ENCODE measurements around the gene CLDN15. TPM values are rescaled to one million over a fixed set of nuclear protein-coding genes. Genes with fewer than 3 reads are reported as not detected.
A peak's percentile ranks its signal among the peaks of the same experiment; 100 is the strongest.
"Not testable (repeated sequence)": the region's sequence is repeated elsewhere in the genome, so short reads cannot be mapped to it uniquely, and the experiment has no call there.

CLDN15 gene
- total RNA-seq, 1 experiment from 2014 or later: 6.4 TPM

GRCh38 chr7:101253199-101253598 is 15.6 kb upstream of the CLDN15 start:
- H3K4me3 ChIP-seq; DNase-seq; H3K4me1 ChIP-seq; H3K27ac ChIP-seq; H3K27me3 ChIP-seq; H3K9me3 ChIP-seq (replicated peaks); H3K36me3 ChIP-seq: not testable (repeated sequence)

DNA sequence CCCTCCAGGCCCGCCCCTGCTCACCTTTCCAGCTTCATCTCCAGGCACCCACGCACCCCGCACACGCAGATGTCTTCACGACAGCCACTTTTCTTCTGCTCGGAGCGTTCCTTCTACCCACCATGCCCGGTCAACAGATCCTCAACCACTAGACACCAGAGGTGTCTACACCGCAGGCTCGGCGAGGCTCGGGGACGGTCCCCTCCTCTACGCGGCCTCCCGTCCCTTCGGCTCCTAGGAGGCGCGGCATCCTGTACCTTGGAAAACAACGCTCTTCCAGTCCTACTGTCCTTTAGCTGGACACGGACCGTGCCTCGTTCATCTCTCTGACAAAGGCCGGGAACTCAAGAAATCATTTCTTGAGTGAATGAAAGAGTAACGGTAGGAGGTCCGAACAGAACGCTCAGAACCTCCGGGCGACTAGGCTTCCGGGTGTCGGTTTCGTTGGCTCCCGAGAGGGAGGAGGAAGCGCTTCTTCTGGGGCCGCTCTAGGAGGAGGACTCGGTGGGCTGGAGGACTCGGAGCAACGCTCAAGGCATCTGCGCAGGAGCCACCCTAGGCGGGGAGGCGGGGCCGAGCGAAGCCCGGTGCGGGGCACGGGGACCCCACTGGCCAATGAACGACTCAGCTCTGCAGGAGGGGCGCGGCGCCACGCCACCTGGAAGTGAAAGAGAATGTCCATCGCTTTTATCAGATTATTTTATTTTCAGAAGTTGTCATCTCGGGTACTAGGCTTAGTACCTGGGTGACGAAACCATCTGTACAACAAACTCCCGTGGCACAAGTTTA is 14.5 kb upstream of the CLDN15 start:
- Histone ChIP-seq H3K4me3 (peak overlapping the region; percentile 70), H3K4me1 (no peaks in the 10 kb centered on the region), H3K9me3 (replicated peaks) (no peaks in the 10 kb centered on the region), H3K27ac (peak overlapping the region; percentile 17; the same call in 1 of the 2 replicates), H3K36me3 (no peaks in the 10 kb centered on the region), H3K27me3 (peaks cover 3% of the 10 kb centered on the region; the same call in 1 of the 2 replicates)
- DNase-seq: peak; percentile 98 to 99

DNA sequence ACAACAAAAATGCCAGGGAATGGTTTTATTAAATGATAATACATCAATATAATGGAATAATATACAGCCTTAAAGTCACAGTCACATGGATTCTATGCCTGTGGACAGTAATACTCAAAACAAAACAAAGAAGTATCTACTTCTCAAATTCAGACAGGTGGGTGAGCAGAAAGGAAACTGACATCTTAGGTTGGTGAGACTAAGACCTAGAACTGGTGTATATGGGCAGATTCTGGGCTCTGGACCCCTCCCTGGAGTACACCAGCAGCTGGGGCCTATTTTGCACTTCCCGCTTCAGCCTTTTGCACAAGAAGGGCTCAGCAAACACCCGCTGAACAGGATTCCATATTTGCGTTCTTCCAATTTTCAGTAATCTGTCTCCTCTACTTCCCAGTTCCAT is 12.7 kb upstream of the CLDN15 start:
- no peaks in the 10 kb centered on the region; the same call in 1 of the 2 replicates for H3K27me3 ChIP-seq
- no peak overlapping the region for H3K27ac ChIP-seq
- no peaks in the 10 kb centered on the region for H3K36me3 ChIP-seq
- DNase-seq: no peak
- no peak overlapping the region for H3K4me3 ChIP-seq
- H3K9me3 ChIP-seq (replicated peaks): no peaks in the 10 kb centered on the region
- H3K4me1 ChIP-seq: no peaks in the 10 kb centered on the region

- no peaks in the 10 kb centered on the region for H3K36me3 ChIP-seq
- H3K4me3 ChIP-seq: no peak overlapping the region
Observed at GRCh38 chr7:101248276-101248675, 10.7 kb upstream of the CLDN15 start.

DNA sequence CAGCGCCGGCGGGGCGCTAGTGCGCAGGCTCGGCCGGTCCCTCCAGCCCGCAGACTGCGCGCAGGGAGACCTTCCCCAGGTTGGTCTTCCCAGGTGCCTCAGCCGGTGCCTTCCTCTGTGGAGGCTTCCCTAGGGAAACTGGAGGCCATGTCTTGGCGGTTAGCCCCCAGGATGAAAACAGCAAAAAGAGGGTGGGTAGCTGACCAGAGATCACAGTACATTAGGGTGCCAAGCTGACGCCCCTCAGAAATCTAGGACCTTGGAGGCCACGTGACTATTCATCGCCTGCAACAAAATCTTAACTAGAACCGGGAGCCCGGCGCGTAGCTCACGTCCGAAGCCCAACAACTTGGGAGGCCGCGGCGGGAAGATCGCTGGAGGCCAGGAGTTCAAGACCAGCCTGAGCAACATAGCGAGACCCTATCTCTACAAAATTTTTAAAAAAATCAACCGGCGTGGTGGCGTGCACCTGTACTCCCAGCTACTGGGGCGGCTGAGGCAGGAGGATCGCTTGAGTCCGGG is 7.6 kb upstream of the CLDN15 start:
- Histone ChIP-seq H3K36me3 (no peaks in the 10 kb centered on the region), H3K9me3 (replicated peaks) (no peaks in the 10 kb centered on the region), H3K4me3 (peak overlapping the region; percentile 74)

More at GRCh38 chr7:101248276-101248675, 10.7 kb upstream of the CLDN15 start:
- no peak for DNase-seq
- Histone ChIP-seq H3K4me1 (peaks cover 4% of the 10 kb centered on the region; the same call in 1 of the 2 replicates), H3K9me3 (replicated peaks) (no peaks in the 10 kb centered on the region), H3K27ac (no peak overlapping the region), H3K27me3 (no peaks in the 10 kb centered on the region)

DNA sequence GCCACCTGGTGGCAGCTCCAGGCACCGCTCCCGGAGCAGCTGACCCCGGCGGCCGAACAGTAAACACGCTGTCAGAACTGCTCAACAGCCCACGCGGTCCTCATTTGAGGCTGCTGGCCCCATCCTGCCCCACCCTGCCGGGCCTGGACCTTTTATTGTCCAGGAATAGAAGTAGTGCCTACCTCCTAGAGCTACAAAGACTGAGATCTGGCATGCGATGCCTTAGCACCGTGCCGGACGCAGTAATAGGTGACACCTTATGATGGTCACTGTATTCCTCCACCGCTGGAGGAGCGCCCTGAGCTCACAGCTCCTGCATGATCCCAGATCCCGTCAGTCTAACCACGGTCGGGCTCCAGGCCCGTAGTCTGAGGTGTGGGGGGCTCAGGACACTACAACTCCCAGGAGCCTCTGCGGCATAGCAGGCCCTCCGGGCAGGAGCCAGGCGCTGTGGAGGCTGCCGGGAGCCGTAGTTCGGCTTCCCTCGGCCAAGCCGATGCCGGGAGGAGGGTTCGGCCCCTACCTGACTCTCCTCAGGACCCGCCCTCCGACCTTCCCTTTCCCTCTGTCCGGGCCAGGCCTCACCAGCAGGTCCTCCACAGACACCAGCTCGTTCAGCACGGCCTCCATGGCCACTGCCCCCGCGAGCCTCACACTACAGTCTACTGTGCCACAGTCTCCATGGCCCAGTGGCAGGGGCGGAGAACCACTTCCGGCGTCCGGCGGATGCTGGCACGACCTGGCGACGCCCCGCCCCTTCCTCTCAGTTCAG is 7.0 kb upstream of the CLDN15 start, which contains the start of gene FIS1:
TSS of gene FIS1 (minus strand) at position 707 of the 772 bp plus-strand sequence. CDS start at position 630, 77 bp downstream.
- Histone ChIP-seq H3K27me3 (no peaks in the 10 kb centered on the region), H3K4me3 (peak within 1 kb of the TSS; percentile 74), H3K9me3 (replicated peaks) (no peaks in the 10 kb centered on the region), H3K36me3 (no peaks in the 10 kb centered on the region), H3K27ac (peak within 1 kb of the TSS; percentile 62), H3K4me1 (peaks cover 11% of the 10 kb centered on the region)
- DNase-seq: peak; percentile 95

More for the DNA sequence above, 7.6 kb upstream of the CLDN15 start:
- Histone ChIP-seq H3K27ac (peak overlapping the region; percentile 62), H3K27me3 (no peaks in the 10 kb centered on the region), H3K4me1 (peaks cover 10% of the 10 kb centered on the region)
- no peak for DNase-seq

- no peak for DNase-seq
- Histone ChIP-seq H3K36me3 (no peaks in the 10 kb centered on the region), H3K9me3 (replicated peaks) (no peaks in the 10 kb centered on the region), H3K4me1 (peaks cover 19% of the 10 kb centered on the region), H3K27me3 (no peaks in the 10 kb centered on the region), H3K4me3 (peak overlapping the region; percentile 74), H3K27ac (peak overlapping the region; percentile 62)
Observed at GRCh38 chr7:101243646-101244374, 6.2 kb upstream of the CLDN15 start.

GRCh38 chr7:101241443-101242349 is 4.1 kb upstream of the CLDN15 start:
- Histone ChIP-seq H3K9me3 (replicated peaks) (no peaks in the 10 kb centered on the region), H3K4me1 (peaks cover 34% of the 10 kb centered on the region), H3K4me3 (no peak overlapping the region), H3K27me3 (no peaks in the 10 kb centered on the region), H3K27ac (no peak overlapping the region), H3K36me3 (no peaks in the 10 kb centered on the region)
- DNase-seq: peak; percentile 68 to 71

- Histone ChIP-seq H3K4me1 (peaks cover 34% of the 10 kb centered on the region), H3K9me3 (replicated peaks) (no peaks in the 10 kb centered on the region), H3K27ac (no peak overlapping the region), H3K4me3 (no peak overlapping the region), H3K27me3 (no peaks in the 10 kb centered on the region), H3K36me3 (no peaks in the 10 kb centered on the region)
- no peak for DNase-seq
Observed at GRCh38 chr7:101241015-101241363, 3.4 kb upstream of the CLDN15 start.

- no peak overlapping the region for H3K4me3 ChIP-seq
- no peak overlapping the region for H3K27ac ChIP-seq
- no peaks in the 10 kb centered on the region for H3K27me3 ChIP-seq
- no peak for DNase-seq
- no peaks in the 10 kb centered on the region for H3K36me3 ChIP-seq
- H3K9me3 ChIP-seq (replicated peaks): no peaks in the 10 kb centered on the region
- H3K4me1 ChIP-seq: peaks cover 34% of the 10 kb centered on the region
Observed at GRCh38 chr7:101240226-101241014, 2.8 kb upstream of the CLDN15 start.

DNA sequence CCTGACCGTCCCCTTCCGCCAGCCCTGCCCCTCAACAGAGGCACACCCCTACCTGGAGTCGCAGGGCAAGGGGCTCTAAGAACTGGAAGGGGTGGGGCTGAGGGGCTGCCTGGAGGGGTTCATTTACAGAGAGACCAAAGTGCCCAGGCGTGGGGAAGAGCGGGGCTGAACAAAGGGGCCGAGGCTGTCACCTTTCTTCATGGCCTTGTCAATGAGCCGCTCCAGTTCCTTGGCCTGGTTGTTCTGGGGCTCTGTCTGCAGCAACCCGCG is 2.3 kb upstream of the CLDN15 start:
- no peak overlapping the region for H3K27ac ChIP-seq
- no peak overlapping the region for H3K4me3 ChIP-seq
- no peaks in the 10 kb centered on the region for H3K36me3 ChIP-seq
- no peaks in the 10 kb centered on the region for H3K9me3 ChIP-seq (replicated peaks)
- H3K4me1 ChIP-seq: peaks cover 34% of the 10 kb centered on the region
- H3K27me3 ChIP-seq: no peaks in the 10 kb centered on the region
- DNase-seq: no peak

DNA sequence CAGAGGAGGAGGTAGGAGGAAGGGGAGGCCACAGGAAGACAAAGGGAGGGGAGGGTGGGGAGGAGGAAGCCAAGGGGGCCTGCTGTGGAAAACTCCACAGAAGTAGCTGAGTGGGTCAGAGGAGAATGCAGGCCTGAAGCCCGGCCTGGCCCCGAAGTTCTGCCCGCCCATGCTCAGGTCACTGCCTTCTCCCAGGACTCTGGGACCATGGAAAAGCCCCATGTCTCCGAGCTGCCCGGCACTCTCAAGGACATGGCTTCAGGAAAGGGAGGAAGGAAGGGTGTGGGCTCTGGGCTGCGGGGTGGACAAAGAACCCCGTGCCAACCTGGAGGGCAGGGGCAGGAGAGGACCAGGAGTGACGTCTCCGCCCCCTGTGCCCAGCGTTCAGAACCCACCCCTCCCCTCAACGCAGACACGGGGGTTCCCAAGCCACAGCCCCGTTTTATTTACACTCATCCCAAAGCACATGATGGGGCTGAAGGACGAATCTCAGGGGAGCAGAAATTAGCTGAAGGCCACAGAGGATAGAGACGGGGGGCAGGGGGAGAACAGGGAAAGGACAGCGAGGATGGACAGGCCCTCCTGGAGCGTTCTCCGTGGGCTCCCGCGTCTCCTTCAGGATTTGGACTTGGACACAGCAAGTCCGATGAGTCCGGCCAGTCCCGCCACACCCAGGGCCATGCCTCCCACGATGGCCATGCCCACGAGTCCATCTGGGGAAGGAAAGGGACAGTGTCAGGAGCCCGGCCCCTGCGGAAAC is 1.8 kb upstream of the CLDN15 start:
- no peak for DNase-seq
- Histone ChIP-seq H3K36me3 (no peaks in the 10 kb centered on the region), H3K27me3 (no peaks in the 10 kb centered on the region), H3K27ac (peak overlapping the region; percentile 86), H3K4me1 (peaks cover 34% of the 10 kb centered on the region), H3K9me3 (replicated peaks) (no peaks in the 10 kb centered on the region), H3K4me3 (no peak overlapping the region)
